Measurements from ENCODE around the gene FAF1.

The FAF1 gene

DNA sequence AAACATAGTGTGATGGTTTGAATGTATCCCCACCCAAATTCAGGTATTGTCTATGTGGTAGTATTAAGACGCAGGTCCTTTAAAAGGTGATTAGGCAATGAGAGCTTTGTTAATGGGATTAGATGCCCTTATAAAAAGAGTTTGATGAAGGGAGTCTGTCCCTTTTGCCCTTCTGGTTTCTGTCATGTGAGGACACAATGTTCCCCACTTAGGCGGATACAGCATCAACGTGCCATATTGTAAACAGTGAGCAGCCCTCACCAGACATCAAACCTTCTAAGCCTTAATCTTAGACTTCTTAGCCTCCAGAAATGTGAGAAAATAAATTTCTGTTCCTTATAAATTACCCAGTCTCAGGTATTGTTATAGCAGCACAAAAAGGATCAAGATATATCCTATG lies 172.8 kb downstream of the FAF1 start:
- Histone ChIP-seq H4K20me1 (ENCODE audit: control insufficient read depth, insufficient read depth, low read depth, low read length) (no peaks in the 10 kb centered on the region), H3K9me2 (replicated peaks; ENCODE audit: control insufficient read depth, low read length) (no peaks in the 10 kb centered on the region), H3K79me2 (ENCODE audit: control insufficient read depth, low read length) (peaks cover 21% of the 10 kb centered on the region), H3K9me3 (ENCODE audit: control insufficient read depth, insufficient read depth, low read length) (no peaks in the 10 kb centered on the region), H3K4me3 (ENCODE audit: low read length) (no peak overlapping the region), H3K36me3 (ENCODE audit: control insufficient read depth, low read length) (peaks cover 29% of the 10 kb centered on the region), H3F3A (ENCODE audit: control insufficient read depth, insufficient read depth) (no peaks in the 10 kb centered on the region), H3K4me2 (ENCODE audit: low read length) (no peak overlapping the region), H3K27ac (ENCODE audit: low read depth, low read length) (no peak overlapping the region), H3K4me1 (ENCODE audit: control insufficient read depth, low read length) (no peaks in the 10 kb centered on the region), H3K27me3 (ENCODE audit: control insufficient read depth, low read length) (no peaks in the 10 kb centered on the region)
- TF ChIP-seq, protein P1, sequence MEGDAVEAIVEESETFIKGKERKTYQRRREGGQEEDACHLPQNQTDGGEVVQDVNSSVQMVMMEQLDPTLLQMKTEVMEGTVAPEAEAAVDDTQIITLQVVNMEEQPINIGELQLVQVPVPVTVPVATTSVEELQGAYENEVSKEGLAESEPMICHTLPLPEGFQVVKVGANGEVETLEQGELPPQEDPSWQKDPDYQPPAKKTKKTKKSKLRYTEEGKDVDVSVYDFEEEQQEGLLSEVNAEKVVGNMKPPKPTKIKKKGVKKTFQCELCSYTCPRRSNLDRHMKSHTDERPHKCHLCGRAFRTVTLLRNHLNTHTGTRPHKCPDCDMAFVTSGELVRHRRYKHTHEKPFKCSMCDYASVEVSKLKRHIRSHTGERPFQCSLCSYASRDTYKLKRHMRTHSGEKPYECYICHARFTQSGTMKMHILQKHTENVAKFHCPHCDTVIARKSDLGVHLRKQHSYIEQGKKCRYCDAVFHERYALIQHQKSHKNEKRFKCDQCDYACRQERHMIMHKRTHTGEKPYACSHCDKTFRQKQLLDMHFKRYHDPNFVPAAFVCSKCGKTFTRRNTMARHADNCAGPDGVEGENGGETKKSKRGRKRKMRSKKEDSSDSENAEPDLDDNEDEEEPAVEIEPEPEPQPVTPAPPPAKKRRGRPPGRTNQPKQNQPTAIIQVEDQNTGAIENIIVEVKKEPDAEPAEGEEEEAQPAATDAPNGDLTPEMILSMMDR (IDR thresholded peaks at IDR 0.05; ENCODE audit: low read depth, low read length, poor library complexity, severe bottlenecking): no peak
- TF ChIP-seq EZH2phosphoT487 (IDR thresholded peaks at IDR 0.05; ENCODE audit: borderline replicate concordance, low read length): no peak

DNA sequence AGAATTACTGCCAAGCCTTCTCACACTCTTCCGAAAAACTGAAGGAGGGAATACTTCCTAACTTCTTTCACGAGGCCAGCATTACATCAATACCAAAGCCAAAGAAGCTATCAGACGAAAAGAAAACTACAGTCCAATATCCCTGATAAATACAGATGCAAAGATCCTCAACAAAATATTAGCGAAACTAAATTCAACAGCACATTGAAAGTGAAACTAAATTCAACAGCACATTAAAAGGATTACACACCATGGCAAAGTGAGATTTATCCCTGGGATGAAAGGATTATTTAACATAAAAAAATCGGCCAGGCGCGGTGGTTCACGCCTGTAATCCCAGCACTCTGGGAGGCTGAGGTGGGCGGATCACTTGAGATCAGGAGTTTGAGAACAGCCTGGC lies 176.8 kb downstream of the FAF1 start:
- no peaks in the 10 kb centered on the region; the same call in 1 of the 2 replicates for H3F3A ChIP-seq (ENCODE audit: control insufficient read depth, insufficient read depth)
- no peak overlapping the region for H3K4me2 ChIP-seq (ENCODE audit: low read length)
- H3K4me3 ChIP-seq (ENCODE audit: low read length): no peak overlapping the region
- peaks cover 47% of the 10 kb centered on the region for H3K36me3 ChIP-seq (ENCODE audit: control insufficient read depth, low read length)
- H3K4me1 ChIP-seq (ENCODE audit: control insufficient read depth, low read length): peaks cover 14% of the 10 kb centered on the region
- TF ChIP-seq, protein P1 (IDR thresholded peaks at IDR 0.05; ENCODE audit: low read depth, low read length, poor library complexity, severe bottlenecking): no peak
- no peak for TF ChIP-seq EZH2phosphoT487 (IDR thresholded peaks at IDR 0.05; ENCODE audit: borderline replicate concordance, low read length)
- H3K27me3 ChIP-seq (ENCODE audit: control insufficient read depth, low read length): no peaks in the 10 kb centered on the region
- no peaks in the 10 kb centered on the region for H3K9me2 ChIP-seq (replicated peaks; ENCODE audit: control insufficient read depth, low read length)
- no peaks in the 10 kb centered on the region for H4K20me1 ChIP-seq (ENCODE audit: control insufficient read depth, insufficient read depth, low read depth, low read length)
- H3K79me2 ChIP-seq (ENCODE audit: control insufficient read depth, low read length): peaks cover 29% of the 10 kb centered on the region
- H3K9me3 ChIP-seq (ENCODE audit: control insufficient read depth, insufficient read depth, low read length): no peaks in the 10 kb centered on the region
- no peak overlapping the region for H3K27ac ChIP-seq (ENCODE audit: low read depth, low read length)

DNA sequence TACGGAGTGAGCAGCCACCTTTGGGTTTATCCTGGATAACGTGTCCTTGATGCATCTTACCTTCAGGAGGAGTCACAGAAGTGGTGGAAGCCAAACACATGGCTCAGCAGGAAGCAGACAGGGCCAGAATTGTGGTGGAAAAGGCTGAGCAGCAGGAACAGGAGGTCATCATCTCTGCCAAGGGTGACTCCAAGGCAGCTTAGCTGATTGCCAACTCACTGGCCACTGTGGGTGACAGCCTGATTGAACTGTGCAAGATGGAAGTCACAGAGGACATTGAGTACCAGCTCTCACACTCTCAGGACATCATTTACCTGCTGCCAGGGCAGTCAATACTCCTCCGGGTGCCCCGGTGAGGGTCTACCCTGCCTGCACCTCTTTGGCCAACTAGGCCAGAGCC lies 179.3 kb downstream of the FAF1 start:
- peaks cover 23% of the 10 kb centered on the region for H3K36me3 ChIP-seq (ENCODE audit: control insufficient read depth, low read length)
- no peak overlapping the region for H3K27ac ChIP-seq (ENCODE audit: low read depth, low read length)
- H3K79me2 ChIP-seq (ENCODE audit: control insufficient read depth, low read length): peaks cover 26% of the 10 kb centered on the region
- H3K4me1 ChIP-seq (ENCODE audit: control insufficient read depth, low read length): peaks cover 14% of the 10 kb centered on the region
- no peaks in the 10 kb centered on the region for H3K9me2 ChIP-seq (replicated peaks; ENCODE audit: control insufficient read depth, low read length)
- H4K20me1 ChIP-seq (ENCODE audit: control insufficient read depth, insufficient read depth, low read depth, low read length): no peaks in the 10 kb centered on the region
- H3K9me3 ChIP-seq (ENCODE audit: control insufficient read depth, insufficient read depth, low read length): no peaks in the 10 kb centered on the region
- TF ChIP-seq, protein P1 (IDR thresholded peaks at IDR 0.05; ENCODE audit: low read depth, low read length, poor library complexity, severe bottlenecking): no peak
- no peak for TF ChIP-seq EZH2phosphoT487 (IDR thresholded peaks at IDR 0.05; ENCODE audit: borderline replicate concordance, low read length)
- no peak overlapping the region for H3K4me3 ChIP-seq (ENCODE audit: low read length)
- no peak overlapping the region for H3K4me2 ChIP-seq (ENCODE audit: low read length)
- H3F3A ChIP-seq (ENCODE audit: control insufficient read depth, insufficient read depth): peaks cover 6% of the 10 kb centered on the region
- H3K27me3 ChIP-seq (ENCODE audit: control insufficient read depth, low read length): no peaks in the 10 kb centered on the region

All from DOHH2 (cell line).